BLaER1 treated with 17β-estradiol and CSF1 and Interleukin-3, amounts not matched to agents 10 nM and 100 nM (cell line): ENCODE results near the gene GAL3ST2.

Experiments
- H3K27ac ChIP-seq, 11 experiments: shearing (Covaris generic); formaldehyde crosslinking; 2 replicates each; pipeline ENCODE4 v1.8.1; 2022
- H3K27me3 ChIP-seq, 11 experiments: shearing (Covaris generic); formaldehyde crosslinking; 2 replicates each; pipeline ENCODE4 v1.8.1; 2022
- H3K36me3 ChIP-seq, 11 experiments: shearing (Covaris generic); formaldehyde crosslinking; 2 replicates each; pipeline ENCODE4 v1.8.1; 2022
- H3K4me1 ChIP-seq, 10 experiments: shearing (Covaris generic); formaldehyde crosslinking; 2 replicates each; pipeline ENCODE4 v1.8.1; 2022
- H3K4me2 ChIP-seq, 11 experiments: shearing (Covaris generic); formaldehyde crosslinking; 2 replicates each; pipeline ENCODE4 v1.8.1; 2022
- H3K4me3 ChIP-seq, 10 experiments: shearing (Covaris generic); formaldehyde crosslinking; 2 replicates each; pipeline ENCODE4 v1.8.1; 2022
- H3K9ac ChIP-seq, 11 experiments: shearing (Covaris generic); formaldehyde crosslinking; 2 replicates each; pipeline ENCODE4 v1.8.1; 2022
- H3K9me3 ChIP-seq, 11 experiments: shearing (Covaris generic); formaldehyde crosslinking; replicated peaks in 1 of 11; 2 replicates each; pipeline ENCODE4 v1.8.1; 2022
- H4K20me1 ChIP-seq, 11 experiments: shearing (Covaris generic); formaldehyde crosslinking; 2 replicates each; pipeline ENCODE4 v1.8.1; 2022
- Cebpa-rat ChIP-seq, 11 experiments: shearing (Covaris generic); IDR thresholded peaks; 2 replicates each; pipeline ENCODE4 v1.8.1; 2022

GAL3ST2 gene

GRCh38 chr2:241846406-241846805 is 69.8 kb downstream of the GAL3ST2 start:
- Histone ChIP-seq H3K9ac (peak overlapping the region in 3 of 11 experiments; percentile 24 to 44 (median 35); a peak in 3 of 22 replicates), H3K27me3 (0 out of 22 replicates have a peak, but pooled peaks cover 0 to 3% (median 0%) of the 10 kb centered on the region in 11 experiments), H4K20me1 (peaks cover 0 to 18% (median 0%) of the 10 kb centered on the region in 11 experiments; a peak in 7 of 22 replicates), H3K9me3 (no peaks in the 10 kb centered on the region), H3K4me3 (peak overlapping the region in 2 of 10 experiments; percentile 15 to 43; a peak in 2 of 20 replicates), H3K36me3 (peaks cover 0 to 13% (median 0%) of the 10 kb centered on the region in 11 experiments; a peak in 5 of 22 replicates), H3K4me2 (peak overlapping the region; percentile 3 to 95 (median 91); a peak in 17 of 22 replicates), H3K27ac (no peak overlapping the region), H3K4me1 (peaks cover 40 to 52% (median 48%) of the 10 kb centered on the region in 10 experiments)
- no peak for TF ChIP-seq Cebpa-rat (IDR thresholded peaks at IDR 0.05)

GRCh38 chr2:241848761-241849615 is 72.4 kb downstream of the GAL3ST2 start:
- Histone ChIP-seq H3K4me3 (no peak overlapping the region), H3K27ac (no peak overlapping the region), H3K9ac (no peak overlapping the region), H4K20me1 (peaks cover 0 to 32% (median 0%) of the 10 kb centered on the region in 11 experiments; a peak in 7 of 22 replicates), H3K4me1 (peaks cover 31 to 44% (median 37%) of the 10 kb centered on the region in 10 experiments), H3K27me3 (0 out of 22 replicates have a peak, but pooled peaks cover 0 to 3% (median 0%) of the 10 kb centered on the region in 11 experiments), H3K36me3 (peaks cover 0 to 28% (median 0%) of the 10 kb centered on the region in 11 experiments; a peak in 5 of 22 replicates), H3K4me2 (no peak overlapping the region), H3K9me3 (no peaks in the 10 kb centered on the region)
- no peak for TF ChIP-seq Cebpa-rat (IDR thresholded peaks at IDR 0.05)

- no peak for TF ChIP-seq Cebpa-rat (IDR thresholded peaks at IDR 0.05)
- H3K27me3 ChIP-seq, result 0 out of 22 replicates have a peak, but pooled peaks cover 0 to 2% (median 0%) of the 10 kb centered on the region in 11 experiments
- H3K4me1 ChIP-seq, result peaks cover 32 to 44% (median 38%) of the 10 kb centered on the region in 10 experiments
- H3K27ac ChIP-seq, result 0 out of 22 replicates have a peak overlapping the region, but pooled peaks of 2 of the 11 experiments have one; percentile 18 to 29
- H3K9ac ChIP-seq, result peak overlapping the region in 4 of 11 experiments; percentile 2 to 31 (median 14); a peak in 1 of 22 replicates
- peaks cover 0 to 28% (median 0%) of the 10 kb centered on the region in 11 experiments; a peak in 5 of 22 replicates for H3K36me3 ChIP-seq
- no peaks in the 10 kb centered on the region for H3K9me3 ChIP-seq
- H3K4me3 ChIP-seq, result no peak overlapping the region
- no peak overlapping the region for H3K4me2 ChIP-seq
- H4K20me1 ChIP-seq, result peaks cover 0 to 39% (median 0%) of the 10 kb centered on the region in 11 experiments; a peak in 7 of 22 replicates
Observed at GRCh38 chr2:241849616-241850543, 73.3 kb downstream of the GAL3ST2 start.

GRCh38 chr2:241850544-241851324 is 74.1 kb downstream of the GAL3ST2 start:
- Histone ChIP-seq H4K20me1 (peaks cover 0 to 45% (median 0%) of the 10 kb centered on the region in 11 experiments; a peak in 7 of 22 replicates), H3K4me2 (peak overlapping the region in 2 of 11 experiments; percentile 3 to 6; a peak in 1 of 22 replicates), H3K36me3 (peaks cover 0 to 28% (median 0%) of the 10 kb centered on the region in 11 experiments; a peak in 5 of 22 replicates), H3K27ac (0 out of 22 replicates have a peak overlapping the region, but pooled peaks of 1 of the 11 experiments have one; percentile 29), H3K9ac (0 out of 22 replicates have a peak overlapping the region, but pooled peaks of 3 of the 11 experiments have one; percentile 7 to 31 (median 22)), H3K4me3 (no peak overlapping the region), H3K9me3 (no peaks in the 10 kb centered on the region), H3K27me3 (no peaks in the 10 kb centered on the region), H3K4me1 (peaks cover 32 to 47% (median 38%) of the 10 kb centered on the region in 10 experiments)
- TF ChIP-seq Cebpa-rat (IDR thresholded peaks at IDR 0.05), result no peak

GRCh38 chr2:241851325-241852115 is 74.9 kb downstream of the GAL3ST2 start:
- Histone ChIP-seq H4K20me1 (peaks cover 0 to 45% (median 0%) of the 10 kb centered on the region in 11 experiments; a peak in 7 of 22 replicates), H3K9me3 (no peaks in the 10 kb centered on the region), H3K4me1 (peaks cover 32 to 48% (median 38%) of the 10 kb centered on the region in 10 experiments), H3K27ac (no peak overlapping the region), H3K4me3 (no peak overlapping the region), H3K36me3 (peaks cover 0 to 28% (median 0%) of the 10 kb centered on the region in 11 experiments; a peak in 5 of 22 replicates), H3K9ac (no peak overlapping the region), H3K27me3 (no peaks in the 10 kb centered on the region), H3K4me2 (0 out of 22 replicates have a peak overlapping the region, but pooled peaks of 1 of the 11 experiments have one; percentile 3)
- no peak for TF ChIP-seq Cebpa-rat (IDR thresholded peaks at IDR 0.05)

GRCh38 chr2:241852116-241852980 is 75.7 kb downstream of the GAL3ST2 start:
- Histone ChIP-seq H3K4me2 (no peak overlapping the region), H3K9ac (no peak overlapping the region), H3K9me3 (no peaks in the 10 kb centered on the region), H3K27me3 (no peaks in the 10 kb centered on the region), H3K4me1 (peaks cover 39 to 57% (median 45%) of the 10 kb centered on the region in 10 experiments), H3K27ac (no peak overlapping the region), H3K4me3 (no peak overlapping the region), H3K36me3 (peaks cover 0 to 28% (median 0%) of the 10 kb centered on the region in 11 experiments; a peak in 5 of 22 replicates), H4K20me1 (peaks cover 0 to 45% (median 0%) of the 10 kb centered on the region in 11 experiments; a peak in 7 of 22 replicates)
- TF ChIP-seq Cebpa-rat (IDR thresholded peaks at IDR 0.05), result no peak
